Cardiac fibroblast (primary cell): ENCODE results near the gene STAG3.
A peak's percentile ranks its signal among the peaks of the same experiment; 100 is the strongest.
"Not testable (repeated sequence)": the region's sequence is repeated elsewhere in the genome, so short reads cannot be mapped to it uniquely, and the experiment has no call there.

Source experiments
- DNase-seq, 2 donors: peaks; one replicate each; pipeline versions ENCODE4 v3.0.0 to v3.0.0-alpha.2; 2010; ENCODE audit warnings: low read depth in 2 of 2
- H3K4me3 ChIP-seq, 2 donors: replicated peaks in 1 of 2; 1 replicate in 1 of 2; 2 replicates in 1 of 2; pipeline ENCODE4 v1.5.1; 2011; ENCODE audit warnings: low read depth in 2 of 2, low read length in 2 of 2, mild to moderate bottlenecking in 2 of 2, moderate library complexity in 1 of 2
- TF ChIP-seq, protein P1 (sequence below): IDR thresholded peaks from one replicate; pipeline ENCODE4 v1.5.1; 2011; ENCODE audit warnings: low read depth, mild to moderate bottlenecking, low read length, inconsistent platforms

STAG3 gene

DNA sequence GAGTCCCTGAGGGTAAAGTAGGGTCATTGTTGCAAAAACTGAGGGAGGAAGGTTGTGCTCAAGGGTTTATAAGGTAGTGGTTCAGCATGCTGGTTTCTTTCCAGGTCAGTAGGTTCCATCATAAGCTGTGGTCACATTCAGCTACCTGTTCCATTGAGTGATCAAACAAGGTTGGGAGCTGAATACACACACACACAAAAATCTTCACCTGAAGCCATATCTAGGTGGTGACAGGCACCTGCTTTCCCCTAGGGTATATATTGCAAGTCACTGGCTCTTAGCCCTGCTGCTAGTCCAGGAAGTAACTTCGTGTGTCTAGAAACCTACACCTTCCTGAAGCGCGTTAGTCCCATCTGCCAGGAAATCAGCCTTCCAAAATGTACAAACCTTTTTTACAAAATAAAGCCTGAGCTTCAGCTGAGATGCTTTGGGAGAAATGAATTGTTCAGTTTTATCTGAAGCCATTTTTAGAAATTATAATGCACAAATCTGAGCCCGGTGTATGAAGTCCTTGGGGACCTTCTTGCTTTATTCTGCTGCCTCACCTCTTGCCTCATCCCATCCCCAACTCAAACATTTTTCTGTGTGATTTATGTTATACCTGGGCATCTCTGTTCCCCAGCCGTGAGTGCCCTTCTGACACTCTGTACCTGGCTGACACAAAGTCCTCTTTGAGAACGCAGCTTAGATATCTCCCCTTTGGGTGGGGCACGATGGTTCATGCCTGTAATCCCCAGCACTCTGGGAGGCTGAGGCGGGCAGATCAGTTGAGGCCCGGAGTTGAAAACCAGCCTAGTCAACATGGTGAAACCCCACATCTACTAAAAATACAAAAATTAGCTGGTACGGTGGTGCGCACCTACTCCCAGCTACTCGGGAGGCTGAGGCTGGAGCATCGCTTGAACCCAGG is 39.6 kb upstream of the STAG3 start:
- DNase-seq, result no peak
- no peak overlapping the region for H3K4me3 ChIP-seq
- TF ChIP-seq, protein P1, sequence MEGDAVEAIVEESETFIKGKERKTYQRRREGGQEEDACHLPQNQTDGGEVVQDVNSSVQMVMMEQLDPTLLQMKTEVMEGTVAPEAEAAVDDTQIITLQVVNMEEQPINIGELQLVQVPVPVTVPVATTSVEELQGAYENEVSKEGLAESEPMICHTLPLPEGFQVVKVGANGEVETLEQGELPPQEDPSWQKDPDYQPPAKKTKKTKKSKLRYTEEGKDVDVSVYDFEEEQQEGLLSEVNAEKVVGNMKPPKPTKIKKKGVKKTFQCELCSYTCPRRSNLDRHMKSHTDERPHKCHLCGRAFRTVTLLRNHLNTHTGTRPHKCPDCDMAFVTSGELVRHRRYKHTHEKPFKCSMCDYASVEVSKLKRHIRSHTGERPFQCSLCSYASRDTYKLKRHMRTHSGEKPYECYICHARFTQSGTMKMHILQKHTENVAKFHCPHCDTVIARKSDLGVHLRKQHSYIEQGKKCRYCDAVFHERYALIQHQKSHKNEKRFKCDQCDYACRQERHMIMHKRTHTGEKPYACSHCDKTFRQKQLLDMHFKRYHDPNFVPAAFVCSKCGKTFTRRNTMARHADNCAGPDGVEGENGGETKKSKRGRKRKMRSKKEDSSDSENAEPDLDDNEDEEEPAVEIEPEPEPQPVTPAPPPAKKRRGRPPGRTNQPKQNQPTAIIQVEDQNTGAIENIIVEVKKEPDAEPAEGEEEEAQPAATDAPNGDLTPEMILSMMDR, result no peak

DNA sequence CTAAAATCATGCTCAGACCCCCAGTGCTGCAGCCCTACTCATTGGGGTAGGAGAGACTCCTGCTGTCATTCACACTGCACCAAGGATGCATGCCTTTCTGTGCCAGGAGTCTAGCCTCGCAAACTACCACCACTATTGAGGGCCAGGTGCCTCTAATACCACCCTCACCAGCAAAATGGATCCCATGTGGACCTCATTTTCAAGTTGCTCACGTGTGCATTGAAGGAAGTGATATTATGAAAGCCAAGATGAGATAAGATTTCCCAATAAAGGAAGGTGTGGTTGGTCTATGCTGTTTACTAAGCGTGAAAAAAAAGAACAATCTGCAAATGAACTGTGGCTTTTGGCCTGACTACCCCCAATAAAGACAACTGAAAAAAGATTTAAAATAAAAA is 36.2 kb upstream of the STAG3 start:
- TF ChIP-seq, protein P1, result no peak
- DNase-seq, result no peak
- H3K4me3 ChIP-seq, result no peak overlapping the region

DNA sequence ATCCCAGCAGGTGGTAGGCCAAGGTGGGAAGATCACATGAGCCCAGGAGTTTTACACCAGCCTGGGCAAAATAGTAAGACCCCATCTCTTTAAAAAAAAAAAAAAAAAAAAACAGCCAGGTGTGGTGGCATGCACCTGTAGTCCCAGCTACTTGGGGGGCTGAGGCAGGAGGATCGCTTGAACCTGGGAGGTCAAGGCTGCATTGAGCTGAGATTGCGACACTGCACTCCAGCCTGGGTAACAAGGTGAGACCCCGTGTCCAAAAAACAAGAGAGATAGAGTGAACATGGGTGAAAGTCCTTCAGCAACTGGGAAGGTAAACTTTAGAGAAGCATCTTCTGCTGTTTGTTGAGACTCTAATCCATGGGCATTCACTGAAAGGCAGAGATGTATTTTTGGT is 35.3 kb upstream of the STAG3 start:
- TF ChIP-seq, protein P1, result no peak
- no peak overlapping the region for H3K4me3 ChIP-seq
- no peak for DNase-seq

DNA sequence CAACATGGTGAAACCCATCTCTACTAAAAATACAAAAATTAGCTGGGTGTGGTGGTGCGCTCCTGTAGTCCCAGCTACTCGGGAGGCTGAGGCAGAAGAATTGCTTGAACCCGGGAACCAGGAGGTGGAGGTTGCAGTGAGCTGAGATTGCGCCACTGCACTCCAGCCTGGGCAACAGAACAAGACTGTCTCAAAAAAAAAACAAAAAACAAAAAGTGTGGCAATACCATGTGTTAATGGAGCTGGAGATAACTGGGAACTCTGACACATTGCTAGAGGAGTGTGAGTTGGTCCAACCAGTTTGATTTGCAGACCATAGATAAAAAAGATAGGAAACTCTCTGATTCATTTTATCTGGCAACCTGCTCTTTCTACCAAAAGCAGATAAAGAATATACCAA is 31.4 kb upstream of the STAG3 start:
- DNase-seq, result peak; percentile 40 to 81
- not testable (repeated sequence) for H3K4me3 ChIP-seq

DNA sequence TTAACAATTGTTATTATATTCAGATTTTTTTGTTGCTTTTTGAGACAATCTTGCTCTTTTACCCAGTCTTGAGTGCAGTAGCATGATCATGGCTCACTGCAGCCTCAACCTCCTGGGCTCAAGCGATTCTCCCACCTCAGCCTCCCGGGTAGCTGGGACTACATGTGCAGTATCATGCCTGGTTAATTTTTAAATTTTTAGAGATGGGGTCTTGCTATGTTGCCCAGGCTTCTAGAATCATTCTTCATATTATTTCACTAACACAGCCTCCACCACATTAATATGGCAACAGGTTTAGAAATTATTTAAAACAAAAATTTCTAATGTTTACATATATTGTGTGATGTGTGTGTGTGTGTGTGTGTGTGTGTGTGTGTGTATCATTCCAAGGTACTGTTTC is 30.4 kb upstream of the STAG3 start:
- no peak for DNase-seq
- H3K4me3 ChIP-seq, result no peak overlapping the region
- TF ChIP-seq, protein P1, result no peak

DNA sequence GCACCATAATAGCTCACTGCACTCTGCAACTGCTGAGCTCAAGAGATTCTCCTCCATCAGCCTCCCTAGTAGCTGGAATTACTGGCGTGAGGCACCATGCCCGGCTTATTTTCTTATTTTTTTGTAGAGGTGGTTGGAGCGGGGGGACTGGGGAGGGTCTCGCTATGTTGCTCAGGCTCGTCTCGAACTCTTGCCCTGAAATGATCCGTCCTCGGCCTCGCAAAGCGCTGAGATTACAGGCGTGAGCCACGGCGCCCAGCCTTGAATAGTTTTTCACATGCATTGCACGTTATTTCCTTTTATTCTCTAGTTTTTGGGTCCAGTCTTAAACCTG is 29.5 kb upstream of the STAG3 start:
- no peak for DNase-seq
- TF ChIP-seq, protein P1, result no peak
- H3K4me3 ChIP-seq, result peak overlapping the region; percentile 2 to 42

DNA sequence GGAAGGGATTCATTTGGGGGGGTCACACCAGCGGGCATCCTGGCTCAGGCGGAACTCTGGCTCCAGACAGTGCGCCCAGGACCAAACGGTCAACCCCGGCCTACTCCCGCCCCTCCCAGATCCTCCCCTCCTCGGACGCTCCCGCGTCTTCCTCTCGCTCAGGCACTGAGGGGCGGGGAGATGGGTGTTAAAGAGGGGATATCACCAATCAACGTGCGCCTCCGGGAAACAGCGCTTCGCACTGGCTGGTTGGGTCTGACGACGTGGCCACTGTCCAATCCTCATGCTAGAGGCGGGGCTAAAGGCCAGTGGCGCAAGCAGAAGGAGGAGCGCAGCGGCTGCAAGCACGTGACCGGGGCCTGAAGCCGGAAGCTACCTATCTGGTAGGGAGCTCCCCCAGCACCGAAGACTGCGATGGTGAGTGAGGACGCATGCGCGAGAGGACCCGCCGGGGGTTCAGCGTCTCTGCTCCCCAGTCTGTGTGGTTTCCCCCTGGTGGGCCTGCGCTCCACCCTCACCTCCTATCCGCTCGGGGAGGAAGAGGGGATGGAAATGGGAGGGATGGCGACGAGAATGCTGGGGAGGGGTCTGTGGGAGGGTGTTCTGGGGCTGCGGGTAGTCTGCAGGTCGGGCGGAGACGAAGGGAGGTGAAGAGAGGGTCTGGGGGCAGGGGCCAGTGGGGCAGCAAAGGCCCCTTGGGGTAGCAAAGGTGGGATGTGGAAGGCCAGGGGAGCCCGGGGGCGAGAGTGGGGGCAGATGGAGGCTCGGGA is 29.0 kb upstream of the STAG3 start, which contains the start of gene LAMTOR4:
TSS of gene LAMTOR4 (plus strand) at position 360 of the 770 bp plus-strand sequence. CDS start at position 415, 55 bp downstream.
- DNase-seq, result peak; percentile 99
- TF ChIP-seq, protein P1, result peak; percentile 5
- peak within 1 kb of the TSS; percentile 99 to 100 for H3K4me3 ChIP-seq
